MM.1S (cell line): Measurements from ENCODE around the gene PGS1.

Experiments used
- DNase-seq: peaks from one replicate; pipeline ENCODE4 v3.0.0-alpha.2; 2015
- H2AFZ ChIP-seq: fragments of 300-600 bp; sonication (generic); 2 replicates; pipeline ENCODE4 v1.6.0; 2016; ENCODE audit warnings: antibody characterized with exemption, low read length
- H3F3A ChIP-seq: fragments of 300-600 bp; sonication (generic); 2 replicates; pipeline ENCODE4 v1.6.1; 2016; ENCODE audit warnings: mild to moderate bottlenecking, antibody characterized with exemption, low read length, moderate library complexity, mixed read lengths; ENCODE audit not compliant: insufficient read depth
- H3K27ac ChIP-seq: fragments of 300-600 bp; sonication (generic); 2 replicates; pipeline ENCODE4 v1.5.1; 2016; ENCODE audit warnings: mild to moderate bottlenecking, low read length
- H3K27me3 ChIP-seq: fragments of 300-600 bp; sonication (generic); replicated peaks from 2 replicates; pipeline ENCODE4 v1.6.0; 2016; ENCODE audit warnings: low read length; ENCODE audit not compliant: insufficient read depth
- H3K36me3 ChIP-seq: fragments of 300-600 bp; sonication (generic); replicated peaks from 2 replicates; pipeline ENCODE4 v1.6.1; 2016; ENCODE audit warnings: mild to moderate bottlenecking, low read length, mixed read lengths; ENCODE audit not compliant: insufficient read depth
- H3K4me1 ChIP-seq: fragments of 300-600 bp; sonication (generic); 2 replicates; pipeline ENCODE4 v1.6.1; 2016; ENCODE audit warnings: low read length, mixed read lengths
- H3K4me2 ChIP-seq: fragments of 300-600 bp; sonication (generic); 2 replicates; pipeline ENCODE4 v1.6.0; 2016; ENCODE audit warnings: low read depth, low read length
- H3K4me3 ChIP-seq: fragments of 300-600 bp; sonication (generic); 2 replicates; pipeline ENCODE4 v1.5.1; 2016; ENCODE audit warnings: low read length, mixed read lengths
- H3K79me2 ChIP-seq: fragments of 300-600 bp; sonication (generic); 2 replicates; pipeline ENCODE4 v1.6.1; 2016; ENCODE audit warnings: mixed run types, low read length, mixed read lengths
- H3K9ac ChIP-seq: fragments of 300-600 bp; sonication (generic); 2 replicates; pipeline ENCODE4 v1.6.1; 2016; ENCODE audit warnings: low read length, mixed read lengths
- H3K9me2 ChIP-seq: fragments of 300-600 bp; sonication (generic); replicated peaks from 2 replicates; pipeline ENCODE4 v1.6.1; 2016; ENCODE audit warnings: mild to moderate bottlenecking, low read length, mixed read lengths; ENCODE audit not compliant: insufficient read depth
- H3K9me3 ChIP-seq: fragments of 300-600 bp; sonication (generic); replicated peaks from 2 replicates; pipeline ENCODE4 v1.6.1; 2016; ENCODE audit warnings: mild to moderate bottlenecking, low read length, mixed read lengths; ENCODE audit not compliant: insufficient read depth
- H4K20me1 ChIP-seq: fragments of 300-600 bp; sonication (generic); 2 replicates; pipeline ENCODE4 v1.6.1; 2016; ENCODE audit warnings: mild to moderate bottlenecking, low read length, moderate library complexity, mixed read lengths; ENCODE audit not compliant: insufficient read depth
- EZH2 ChIP-seq: fragments of 300-600 bp; sonication (generic); optimal IDR thresholded peaks from 2 replicates; pipeline ENCODE3; 2017; ENCODE audit warnings: low read depth, mild to moderate bottlenecking, antibody characterized with exemption, low read length, mixed read lengths
- EZH2phosphoT487 ChIP-seq: fragments of 300-600 bp; sonication (generic); IDR thresholded peaks from 2 replicates; pipeline ENCODE4 v1.6.1; 2018; ENCODE audit warnings: antibody characterized with exemption, low read length
- TF ChIP-seq, protein P1 (sequence below): fragments of 300-600 bp; sonication (generic); IDR thresholded peaks from 2 replicates; pipeline ENCODE4 v1.5.1; 2016; ENCODE audit warnings: antibody characterized with exemption, low read length, mixed read lengths

Gene PGS1

GRCh38 chr17:78458736-78459335, 80.4 kb downstream of the PGS1 start:
- no peak for TF ChIP-seq EZH2phosphoT487
- TF ChIP-seq, protein P1, sequence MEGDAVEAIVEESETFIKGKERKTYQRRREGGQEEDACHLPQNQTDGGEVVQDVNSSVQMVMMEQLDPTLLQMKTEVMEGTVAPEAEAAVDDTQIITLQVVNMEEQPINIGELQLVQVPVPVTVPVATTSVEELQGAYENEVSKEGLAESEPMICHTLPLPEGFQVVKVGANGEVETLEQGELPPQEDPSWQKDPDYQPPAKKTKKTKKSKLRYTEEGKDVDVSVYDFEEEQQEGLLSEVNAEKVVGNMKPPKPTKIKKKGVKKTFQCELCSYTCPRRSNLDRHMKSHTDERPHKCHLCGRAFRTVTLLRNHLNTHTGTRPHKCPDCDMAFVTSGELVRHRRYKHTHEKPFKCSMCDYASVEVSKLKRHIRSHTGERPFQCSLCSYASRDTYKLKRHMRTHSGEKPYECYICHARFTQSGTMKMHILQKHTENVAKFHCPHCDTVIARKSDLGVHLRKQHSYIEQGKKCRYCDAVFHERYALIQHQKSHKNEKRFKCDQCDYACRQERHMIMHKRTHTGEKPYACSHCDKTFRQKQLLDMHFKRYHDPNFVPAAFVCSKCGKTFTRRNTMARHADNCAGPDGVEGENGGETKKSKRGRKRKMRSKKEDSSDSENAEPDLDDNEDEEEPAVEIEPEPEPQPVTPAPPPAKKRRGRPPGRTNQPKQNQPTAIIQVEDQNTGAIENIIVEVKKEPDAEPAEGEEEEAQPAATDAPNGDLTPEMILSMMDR, result no peak
- TF ChIP-seq EZH2, result no peak

DNA sequence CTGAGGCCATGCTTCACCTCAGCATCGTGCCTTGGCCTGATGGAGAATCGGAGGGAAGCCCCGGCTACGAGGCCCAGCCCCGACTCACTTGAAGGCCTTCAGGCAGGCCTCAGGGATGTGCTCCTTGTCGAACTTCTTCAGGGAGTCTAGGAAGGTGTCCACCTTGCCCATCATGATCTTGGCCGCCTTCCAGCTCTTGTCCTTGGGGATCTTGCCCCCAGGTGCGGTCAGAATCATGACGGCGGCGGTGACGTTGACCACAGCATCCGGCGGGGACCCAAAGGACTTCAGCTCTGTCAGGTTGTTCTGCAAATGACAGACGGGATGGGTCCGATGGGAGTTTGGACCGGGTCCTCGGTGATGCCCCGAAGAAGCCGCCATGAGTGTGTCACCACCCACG, 81.2 kb downstream of the PGS1 start:
- no peak overlapping the region for H3K4me2 ChIP-seq
- H3K79me2 ChIP-seq, result no peaks in the 10 kb centered on the region
- H3K36me3 ChIP-seq, result no peaks in the 10 kb centered on the region
- H3K9me2 ChIP-seq, result no peaks in the 10 kb centered on the region
- peaks cover 68% of the 10 kb centered on the region for H3K27me3 ChIP-seq
- no peaks in the 10 kb centered on the region for H3F3A ChIP-seq
- H3K4me3 ChIP-seq, result no peak overlapping the region
- TF ChIP-seq, protein P1, result no peak
- TF ChIP-seq EZH2phosphoT487 (no peak), EZH2 (no peak)
- no peaks in the 10 kb centered on the region for H3K4me1 ChIP-seq
- no peak overlapping the region for H3K9ac ChIP-seq
- H4K20me1 ChIP-seq, result no peaks in the 10 kb centered on the region
- H2AFZ ChIP-seq, result no peak overlapping the region
- no peak overlapping the region for H3K27ac ChIP-seq
- no peaks in the 10 kb centered on the region for H3K9me3 ChIP-seq
- no peak for DNase-seq

More at GRCh38 chr17:78458736-78459335, 80.4 kb downstream of the PGS1 start:
- DNase-seq, result no peak
- no peaks in the 10 kb centered on the region for H3K79me2 ChIP-seq
- H3K9me2 ChIP-seq, result no peaks in the 10 kb centered on the region
- no peak overlapping the region for H3K4me3 ChIP-seq
- no peak overlapping the region for H3K27ac ChIP-seq
- no peak overlapping the region for H3K9ac ChIP-seq
- H2AFZ ChIP-seq, result no peak overlapping the region
- H4K20me1 ChIP-seq, result no peaks in the 10 kb centered on the region
- H3K36me3 ChIP-seq, result no peaks in the 10 kb centered on the region
- H3K27me3 ChIP-seq, result peaks cover 69% of the 10 kb centered on the region
- H3K4me1 ChIP-seq, result no peaks in the 10 kb centered on the region
- no peaks in the 10 kb centered on the region for H3K9me3 ChIP-seq
- no peaks in the 10 kb centered on the region for H3F3A ChIP-seq
- no peak overlapping the region for H3K4me2 ChIP-seq

DNA sequence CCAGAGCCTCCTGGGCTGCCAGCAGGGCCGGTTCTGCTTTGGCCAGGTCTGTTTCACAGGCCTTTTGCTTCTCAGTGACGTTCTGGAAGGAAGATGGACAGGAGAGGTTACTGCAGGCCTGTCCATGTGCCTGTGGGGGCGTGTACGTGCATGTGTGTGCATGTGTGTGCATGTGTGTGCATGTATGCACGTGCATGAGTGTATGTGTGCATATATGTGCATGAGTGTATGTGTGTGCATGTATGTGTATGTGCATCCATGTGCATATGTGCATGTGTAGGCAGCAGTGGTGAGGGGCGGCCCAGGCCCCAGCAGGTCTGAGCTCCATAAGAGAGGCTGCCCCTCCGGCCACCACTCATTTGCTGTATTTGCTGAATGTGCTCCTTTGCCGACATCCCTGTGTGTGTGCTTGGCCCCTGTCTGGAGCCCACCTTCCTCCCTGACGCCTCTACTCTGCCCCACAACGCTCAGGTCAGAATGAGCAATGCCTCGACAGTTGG, 81.8 kb downstream of the PGS1 start:
- no peaks in the 10 kb centered on the region for H3K9me3 ChIP-seq
- no peaks in the 10 kb centered on the region for H3K79me2 ChIP-seq
- no peak overlapping the region for H3K27ac ChIP-seq
- TF ChIP-seq EZH2phosphoT487 (no peak), EZH2 (no peak)
- TF ChIP-seq, protein P1, result no peak
- H3K27me3 ChIP-seq, result peaks cover 65% of the 10 kb centered on the region
- H3K4me2 ChIP-seq, result no peak overlapping the region
- no peaks in the 10 kb centered on the region for H3K36me3 ChIP-seq
- no peak overlapping the region for H3K9ac ChIP-seq
- H3K4me1 ChIP-seq, result no peaks in the 10 kb centered on the region
- H3F3A ChIP-seq, result no peaks in the 10 kb centered on the region
- H3K4me3 ChIP-seq, result no peak overlapping the region
- no peak for DNase-seq
- no peaks in the 10 kb centered on the region for H4K20me1 ChIP-seq
- H3K9me2 ChIP-seq, result no peaks in the 10 kb centered on the region
- no peak overlapping the region for H2AFZ ChIP-seq
